22Rv1 (cell line): ENCODE results near the gene HMOX1.

Source experiments
- ZFX ChIP-seq: fragments of 450-650 bp; IDR thresholded peaks from 2 replicates; pipeline ENCODE4 v1.6.1; 2017; ENCODE audit warnings: antibody characterized with exemption, borderline replicate concordance
- TF ChIP-seq, protein P1 (sequence below): fragments of 450-650 bp; IDR thresholded peaks from 2 replicates; pipeline ENCODE4 v1.5.1; 2017; ENCODE audit warnings: mild to moderate bottlenecking

DNA sequence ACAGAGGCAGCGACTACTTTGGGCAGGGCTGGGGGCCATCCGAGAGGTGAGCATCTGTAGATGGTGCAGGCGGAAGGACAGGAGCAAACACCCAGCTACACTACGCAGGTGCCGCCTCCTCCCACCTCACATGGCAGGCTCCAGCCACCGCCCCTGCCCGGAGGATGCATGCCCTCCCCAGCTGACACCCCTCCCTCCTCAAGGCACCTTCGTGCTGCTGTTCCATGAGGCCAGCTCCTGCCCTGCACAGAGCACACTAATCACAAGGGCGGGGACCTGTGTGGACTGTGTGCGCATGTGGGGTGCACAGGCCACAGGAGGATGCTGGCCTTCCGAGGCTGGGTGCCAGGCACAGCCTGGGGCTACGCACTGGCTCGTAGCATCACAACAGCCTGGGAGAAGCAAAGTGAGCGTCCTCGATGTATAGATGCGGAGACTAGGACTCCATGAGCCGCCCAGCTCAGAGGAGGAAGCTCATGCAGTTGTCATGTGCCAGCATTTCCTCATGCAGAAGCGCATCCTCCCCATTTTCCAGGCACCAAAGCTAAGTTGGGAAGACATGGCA, 32.8 kb upstream of the HMOX1 start:
- TF ChIP-seq, protein P1, sequence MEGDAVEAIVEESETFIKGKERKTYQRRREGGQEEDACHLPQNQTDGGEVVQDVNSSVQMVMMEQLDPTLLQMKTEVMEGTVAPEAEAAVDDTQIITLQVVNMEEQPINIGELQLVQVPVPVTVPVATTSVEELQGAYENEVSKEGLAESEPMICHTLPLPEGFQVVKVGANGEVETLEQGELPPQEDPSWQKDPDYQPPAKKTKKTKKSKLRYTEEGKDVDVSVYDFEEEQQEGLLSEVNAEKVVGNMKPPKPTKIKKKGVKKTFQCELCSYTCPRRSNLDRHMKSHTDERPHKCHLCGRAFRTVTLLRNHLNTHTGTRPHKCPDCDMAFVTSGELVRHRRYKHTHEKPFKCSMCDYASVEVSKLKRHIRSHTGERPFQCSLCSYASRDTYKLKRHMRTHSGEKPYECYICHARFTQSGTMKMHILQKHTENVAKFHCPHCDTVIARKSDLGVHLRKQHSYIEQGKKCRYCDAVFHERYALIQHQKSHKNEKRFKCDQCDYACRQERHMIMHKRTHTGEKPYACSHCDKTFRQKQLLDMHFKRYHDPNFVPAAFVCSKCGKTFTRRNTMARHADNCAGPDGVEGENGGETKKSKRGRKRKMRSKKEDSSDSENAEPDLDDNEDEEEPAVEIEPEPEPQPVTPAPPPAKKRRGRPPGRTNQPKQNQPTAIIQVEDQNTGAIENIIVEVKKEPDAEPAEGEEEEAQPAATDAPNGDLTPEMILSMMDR, result no peak
- no peak for TF ChIP-seq ZFX
